ENCODE measurements around the gene PRPF40B.
A peak's percentile ranks its signal among the peaks of the same experiment; 100 is the strongest.
"Not testable (repeated sequence)": the region's sequence is repeated elsewhere in the genome, so short reads cannot be mapped to it uniquely, and the experiment has no call there.

PRPF40B gene

GRCh38 chr12:49623142-49623904 lies at the start of gene PRPF40B:
PRPF40B (plus strand) TSS chr12:49623561; CDS start chr12:49623591, 30 bp downstream.
- peak; percentile 45 for DNase-seq (ENCODE audit: low spot score)
- no peak for FAIRE-seq

DNA sequence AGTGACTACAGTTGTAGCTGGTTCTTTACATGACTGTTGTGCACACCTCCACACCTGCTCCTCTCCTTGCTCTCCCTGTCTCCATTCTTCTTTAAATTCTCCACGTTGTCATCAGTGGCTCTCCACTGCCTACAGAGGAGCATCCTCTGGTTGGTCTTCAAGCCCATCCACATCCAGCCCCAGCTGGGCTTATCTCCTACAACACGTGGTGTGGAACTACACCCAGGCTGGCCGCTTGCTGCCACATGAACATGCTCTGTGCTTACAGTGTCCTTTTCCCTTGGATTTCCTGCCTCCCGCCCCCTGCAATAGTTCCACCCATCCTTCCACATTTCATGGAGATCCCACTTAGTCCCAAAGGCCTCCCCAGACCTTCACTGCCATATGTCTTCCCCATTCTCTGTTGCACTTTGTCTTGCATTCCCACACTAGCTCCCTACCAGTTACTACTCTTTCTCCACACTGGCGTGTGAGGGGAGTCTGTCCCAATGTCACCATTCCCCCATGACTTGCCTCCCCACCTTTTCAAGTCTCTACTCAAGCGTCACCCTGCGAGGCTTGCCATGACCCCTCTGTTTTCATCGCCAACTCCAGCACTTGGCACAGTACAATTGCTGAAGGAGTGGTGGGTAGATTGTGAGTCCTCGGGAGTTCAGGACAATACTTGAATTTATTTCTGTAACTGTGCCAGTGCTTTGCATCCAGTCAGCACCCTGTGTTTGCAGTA lies 45.6 kb upstream of the PRPF40B start:
- no peak for FAIRE-seq
- no peak for DNase-seq (ENCODE audit: low spot score)

DNA sequence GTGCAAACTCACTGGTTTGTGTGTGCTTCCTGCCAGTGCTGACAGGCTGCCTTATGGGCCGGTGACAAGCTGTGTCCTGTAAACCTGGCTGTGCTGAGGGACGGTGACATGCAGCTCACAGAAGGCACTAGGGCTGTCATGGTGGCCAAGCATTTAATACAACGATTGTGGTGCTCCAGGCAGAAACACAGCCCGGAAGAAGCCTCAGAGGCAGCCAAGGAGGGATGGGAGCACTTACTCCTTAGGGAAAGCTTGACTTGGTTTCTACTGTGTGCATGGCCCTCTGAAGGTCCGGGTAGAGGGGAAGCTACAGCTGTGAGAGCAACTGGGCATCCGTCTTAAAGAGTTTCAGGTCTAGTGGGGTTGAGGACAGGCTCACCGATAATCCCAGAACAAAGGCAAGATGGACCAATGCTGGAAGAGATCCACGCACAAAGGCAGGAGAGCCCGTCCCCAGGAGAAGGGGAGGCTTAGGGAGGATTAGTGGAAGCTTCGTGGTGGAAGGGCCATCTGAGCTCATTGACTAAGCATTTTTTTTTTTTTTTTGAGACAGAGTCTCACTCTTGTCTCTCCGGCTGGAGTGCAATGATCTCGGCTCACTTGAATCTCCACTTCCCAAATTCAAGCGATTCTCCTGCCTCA lies 44.8 kb upstream of the PRPF40B start:
- no peak for DNase-seq (ENCODE audit: low spot score)

DNA sequence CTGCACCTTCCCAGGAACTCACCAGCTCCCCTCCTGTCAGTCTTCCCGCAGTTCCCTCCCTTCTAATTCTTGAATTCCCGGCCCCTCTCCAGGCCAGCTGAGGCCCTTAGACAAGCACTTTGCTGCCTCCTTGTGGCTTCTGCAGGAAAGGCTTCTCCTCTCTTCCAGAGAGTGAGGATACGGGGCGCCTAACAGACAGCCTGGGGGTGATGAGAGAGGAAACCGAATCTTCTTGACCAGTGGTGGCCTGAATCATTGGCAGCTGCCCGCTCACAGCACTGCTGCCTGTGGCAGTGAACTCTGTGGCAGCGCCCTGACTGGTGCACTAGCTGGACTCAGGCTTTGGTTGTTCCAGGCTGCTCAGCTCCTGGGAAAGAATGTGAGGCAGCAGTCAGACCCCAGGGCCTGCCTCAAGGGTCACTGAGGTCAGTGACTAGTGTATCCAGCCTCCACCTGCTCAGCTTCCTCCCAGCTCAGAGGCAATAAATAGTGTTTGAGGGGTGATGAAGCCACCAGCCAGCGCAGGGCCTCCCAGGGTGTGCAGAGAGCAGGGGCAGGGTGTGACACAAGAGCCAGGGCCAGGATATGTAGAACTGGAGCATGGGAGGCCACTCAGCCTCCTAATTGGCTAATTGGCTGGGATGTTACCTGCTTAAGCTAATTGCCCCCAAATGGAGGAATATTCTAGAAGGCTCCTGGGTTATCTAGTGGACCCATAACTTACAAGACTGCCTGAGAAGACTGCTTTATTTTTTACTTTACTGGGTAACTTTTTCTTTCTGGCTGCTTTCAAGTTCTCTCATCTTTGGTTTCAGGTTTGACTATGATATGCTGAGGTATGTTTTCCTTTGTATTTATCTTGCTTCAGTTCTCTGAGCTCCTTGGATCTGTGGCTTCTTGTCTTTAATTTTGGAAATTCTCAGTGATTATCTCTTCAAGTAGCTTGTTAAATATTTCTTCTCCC lies 42.5 kb upstream of the PRPF40B start:
- FAIRE-seq (no peak), DNase-seq (ENCODE audit: low spot score) (peak; percentile 50)

More for the DNA sequence above, 44.8 kb upstream of the PRPF40B start:
- no peak for FAIRE-seq

GRCh38 chr12:49582201-49582600 lies 41.2 kb upstream of the PRPF40B start:
- FAIRE-seq (no peak), DNase-seq (ENCODE audit: low spot score) (no peak)

DNA sequence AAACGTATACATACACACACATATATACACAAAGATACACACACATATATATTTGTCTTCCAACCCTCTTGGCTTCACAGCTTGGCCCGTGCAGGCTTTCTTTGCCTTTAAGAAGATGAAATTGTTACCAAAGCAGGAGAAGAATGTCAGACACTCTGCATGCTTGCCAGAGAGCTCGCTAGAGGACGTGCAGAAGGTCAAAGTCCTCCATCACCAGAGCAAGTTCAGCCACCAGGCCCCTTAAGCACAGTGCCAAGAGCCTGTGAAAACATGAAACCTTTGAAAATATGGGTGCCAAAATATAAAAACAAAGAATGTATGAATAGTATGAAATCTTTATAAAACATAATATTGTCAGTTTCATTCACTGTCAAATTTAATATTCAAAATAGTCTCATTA lies 40.5 kb upstream of the PRPF40B start:
- DNase-seq (ENCODE audit: low spot score): no peak
- FAIRE-seq: no peak

DNA sequence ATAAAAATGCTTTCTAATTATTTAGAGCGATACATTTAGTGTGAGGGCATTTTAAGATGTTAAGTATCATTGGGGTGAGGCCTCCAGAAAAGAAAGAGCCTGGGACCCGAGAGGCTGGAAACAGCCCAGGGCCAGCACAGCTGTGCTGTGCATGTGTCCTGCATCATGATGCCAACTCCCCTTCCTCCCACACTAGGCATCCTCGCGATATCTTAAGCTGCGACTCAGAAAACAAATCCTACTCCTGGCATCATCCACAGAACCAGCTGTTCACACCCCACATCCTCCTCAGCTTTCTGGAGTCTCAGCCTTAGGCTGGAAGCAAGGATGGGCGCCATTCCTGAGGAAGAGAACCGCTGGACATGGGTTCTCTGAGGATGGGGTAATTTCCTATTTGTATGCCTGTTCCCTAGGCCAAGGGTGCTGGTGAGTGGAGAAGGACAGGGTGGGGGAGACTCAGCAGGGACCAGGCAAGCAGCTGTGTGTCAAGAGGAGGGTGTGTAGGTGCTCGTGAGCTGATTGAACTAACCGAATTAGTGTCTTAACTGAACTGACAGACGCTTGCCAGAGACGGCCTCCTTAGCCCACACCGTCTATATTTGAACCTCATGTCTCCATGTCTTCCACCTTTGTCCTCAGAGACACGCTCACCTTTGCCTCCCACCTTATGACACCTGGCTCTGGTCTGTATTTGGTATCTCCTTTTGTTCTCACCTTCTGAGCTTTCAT lies 39.8 kb upstream of the PRPF40B start:
- FAIRE-seq: no peak
- no peak for DNase-seq (ENCODE audit: low spot score)

DNA sequence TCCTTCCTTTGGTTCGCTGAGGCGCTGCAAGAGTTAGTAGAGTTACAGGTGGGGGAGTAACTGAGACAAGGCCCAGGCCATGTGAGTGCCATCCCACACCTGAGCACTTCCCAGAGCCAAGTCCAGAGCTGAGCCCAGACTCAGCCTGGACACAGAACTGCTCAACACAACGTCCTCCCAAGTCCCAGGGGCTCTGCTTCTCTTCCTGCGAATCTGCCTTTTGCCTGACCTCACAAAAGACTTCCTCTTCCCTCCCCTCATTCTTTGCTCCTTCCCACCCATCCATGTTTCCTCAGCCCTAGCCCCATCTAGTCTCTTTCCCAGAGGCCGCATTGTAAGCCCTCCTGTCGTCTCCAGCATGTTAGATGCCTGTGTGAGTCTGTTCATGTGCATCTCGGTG lies 38.8 kb upstream of the PRPF40B start:
- no peak for DNase-seq (ENCODE audit: low spot score)
- no peak for FAIRE-seq

- DNase-seq (ENCODE audit: low spot score): no peak
- FAIRE-seq: no peak
These were observed 37.6 kb upstream of the PRPF40B start for GRCh38 chr12:49585477-49586459.

DNA sequence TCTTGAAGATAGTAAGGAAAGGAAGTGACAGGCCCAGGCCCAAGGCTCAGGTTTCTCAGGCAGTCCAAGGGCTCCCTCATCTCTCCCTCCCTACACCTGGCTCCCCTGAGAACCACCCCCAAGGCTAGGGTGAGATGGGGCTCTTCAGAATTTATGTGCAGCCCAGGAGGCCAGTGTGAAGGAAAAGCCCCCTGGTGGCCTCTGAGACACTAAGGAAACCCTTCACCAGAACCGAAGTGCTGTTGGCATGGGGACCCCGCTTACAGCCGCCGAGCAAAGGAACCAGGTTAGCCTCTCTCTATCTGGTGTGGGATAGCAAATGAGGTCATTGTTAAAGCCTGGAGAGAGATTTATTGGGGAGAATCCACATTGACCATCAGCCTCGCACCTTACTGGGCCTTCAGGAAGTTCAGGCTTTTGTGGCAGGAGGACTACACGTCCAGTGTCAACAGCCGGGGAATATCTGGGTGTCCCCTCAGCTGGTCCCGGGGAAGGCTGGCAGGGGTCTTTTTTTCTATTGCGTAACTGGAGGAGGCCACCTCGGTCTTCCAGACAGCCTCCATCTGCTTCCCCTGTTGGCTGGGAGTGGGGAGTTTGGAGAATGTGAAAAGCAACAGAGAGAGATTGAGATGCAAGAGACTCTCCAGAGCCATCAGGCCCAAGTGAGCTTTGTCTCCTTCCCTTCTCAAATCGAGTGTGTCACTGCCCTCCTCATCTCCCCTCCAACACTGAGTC lies 36.0 kb upstream of the PRPF40B start:
- FAIRE-seq: no peak
- no peak for DNase-seq (ENCODE audit: low spot score)

GRCh38 chr12:49588281-49588680 lies 35.1 kb upstream of the PRPF40B start:
- DNase-seq (ENCODE audit: low spot score): no peak
- no peak for FAIRE-seq

DNA sequence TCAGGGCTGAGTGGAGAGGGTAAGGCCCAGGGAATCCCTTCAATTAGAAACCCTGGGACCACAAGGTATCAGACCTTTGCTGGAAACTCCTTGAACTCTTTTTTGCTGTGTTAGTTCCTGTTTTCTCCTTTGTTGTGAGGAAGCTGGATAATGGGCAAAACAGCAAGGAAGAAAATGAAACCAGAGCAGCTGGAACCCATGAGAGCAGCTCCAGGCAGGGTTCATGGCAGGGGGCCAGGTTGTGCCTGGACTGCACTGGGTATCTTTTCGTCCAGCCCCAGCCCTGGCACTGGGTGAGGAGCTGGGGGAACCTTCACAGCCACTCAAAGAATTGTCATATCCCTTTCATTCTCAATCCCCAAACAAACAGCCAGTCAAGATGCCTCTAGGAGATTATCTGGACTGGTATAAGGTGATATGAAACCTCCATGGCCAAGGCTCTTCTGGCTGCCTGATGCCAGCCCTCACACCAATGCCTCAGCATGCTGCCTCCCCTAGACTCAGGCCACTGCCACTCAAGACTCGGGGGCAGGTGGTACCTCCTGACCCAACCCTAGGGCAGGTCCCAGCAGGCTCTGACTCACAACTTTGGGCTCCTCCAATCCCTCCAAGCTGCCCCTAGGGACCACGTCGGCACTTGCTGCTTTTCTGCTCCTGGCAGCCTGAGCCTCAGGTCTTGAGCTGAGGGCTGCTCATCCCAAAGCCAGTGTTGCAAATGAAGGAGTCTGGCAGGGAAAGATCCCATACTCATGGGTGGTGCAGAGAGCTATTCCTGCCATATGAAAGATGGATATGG lies 34.4 kb upstream of the PRPF40B start:
- FAIRE-seq: no peak
- no peak for DNase-seq (ENCODE audit: low spot score)

DNA sequence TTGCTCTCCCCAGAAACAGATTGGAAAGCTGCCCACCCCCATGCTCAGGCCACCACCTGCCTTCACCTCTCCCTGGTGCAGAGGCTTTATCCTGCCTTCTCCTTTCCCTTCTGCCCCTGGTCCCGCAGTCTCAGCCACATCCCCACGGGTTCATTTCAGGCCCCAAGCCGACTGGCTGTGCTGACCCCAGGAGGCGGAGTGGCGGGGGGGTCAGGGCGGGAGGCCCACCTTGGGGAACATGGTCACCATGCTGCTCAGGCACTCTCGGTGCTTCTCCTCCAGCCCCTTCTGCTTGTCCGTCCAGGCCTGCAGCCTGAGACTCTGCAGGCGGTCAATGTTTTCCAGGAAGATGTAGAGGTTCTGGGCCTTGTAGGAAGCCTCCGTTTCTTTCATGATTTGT lies 24.8 kb upstream of the PRPF40B start:
- FAIRE-seq: no peak
- DNase-seq (ENCODE audit: low spot score): no peak

- DNase-seq (ENCODE audit: low spot score) (no peak), FAIRE-seq (no peak)
These were observed 23.4 kb upstream of the PRPF40B start for GRCh38 chr12:49599961-49600360.

GRCh38 chr12:49603721-49604120 lies 19.6 kb upstream of the PRPF40B start:
- FAIRE-seq: no peak
- no peak for DNase-seq (ENCODE audit: low spot score)

DNA sequence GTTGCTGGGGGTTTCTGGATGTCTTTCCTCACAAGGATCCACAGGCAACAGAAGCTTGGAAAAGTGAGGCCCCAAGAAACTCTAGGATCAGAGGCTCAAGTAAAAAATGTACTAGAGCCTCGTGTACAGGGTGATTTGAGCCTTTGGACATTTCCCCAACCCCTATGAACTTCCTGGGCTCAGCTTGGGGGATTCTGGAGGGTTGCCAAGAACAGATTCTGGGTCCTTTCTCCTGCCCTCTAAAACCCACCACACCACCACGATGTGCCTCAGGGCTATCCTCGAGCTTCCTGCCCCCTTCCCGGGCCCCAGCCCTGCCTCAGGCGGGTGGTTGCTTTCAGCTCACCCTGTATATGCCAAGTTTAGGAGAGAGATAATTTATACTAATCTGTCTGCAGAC lies 18.5 kb upstream of the PRPF40B start:
- DNase-seq (ENCODE audit: low spot score) (no peak), FAIRE-seq (no peak)

DNA sequence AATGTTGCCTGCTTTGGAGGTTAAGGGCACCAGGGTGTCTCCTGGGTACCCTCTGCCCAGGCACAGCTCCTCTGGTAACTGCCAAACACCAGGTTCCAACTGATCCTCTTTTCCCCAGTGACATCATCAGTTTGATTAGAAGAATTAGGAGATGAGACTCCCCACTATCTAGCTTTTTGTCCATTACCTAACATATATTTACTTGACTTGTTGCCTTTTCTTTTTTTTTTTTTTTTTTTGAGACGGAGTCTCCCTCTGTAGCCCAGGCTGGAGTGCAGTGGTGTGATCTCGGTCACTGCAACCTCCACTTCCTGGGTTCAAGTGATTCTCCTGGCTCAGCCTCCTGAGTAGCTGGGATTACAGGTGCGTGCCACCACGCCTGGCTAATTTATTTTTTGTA lies 17.8 kb upstream of the PRPF40B start, which contains the start of gene FAM186B:
TSS of gene FAM186B (minus strand) at position 101 of the 400 bp plus-strand sequence. CDS start 162 bp downstream, outside the sequence.
- DNase-seq (ENCODE audit: low spot score); FAIRE-seq: not testable (repeated sequence)

Data from RCC 7860 (cell line).